Naive B cell (primary cell): ENCODE measurements around the gene ANKH. TPM values are rescaled to one million over a fixed set of nuclear protein-coding genes. Genes with fewer than 3 reads are reported as not detected.

Experiments
- ATAC-seq, 2 donors: fragments of 150-1000 bp; cut with Tn5 transposase; 2 replicates each; pipeline ENCODE4 v1.10.0; 2021; ENCODE audit warnings: low read depth in 2 of 2, mild to moderate bottlenecking in 2 of 2, moderate library complexity in 2 of 2
- DNase-seq: peaks from one replicate; pipeline ENCODE4 v3.0.0; 2022
- H3K27ac Mint-ChIP-seq, 6 donors: one replicate each; pipeline ENCODE4 v1.8.0; 2020 to 2022; ENCODE audit warnings: mild to moderate bottlenecking in 6 of 6, mixed read lengths in 6 of 6, moderate library complexity in 5 of 6, inconsistent platforms in 2 of 6
- H3K27me3 Mint-ChIP-seq, 3 donors: one replicate each; pipeline ENCODE4 v1.8.0; 2021 to 2022; ENCODE audit warnings: mixed read lengths in 3 of 3, mild to moderate bottlenecking in 1 of 3
- H3K36me3 Mint-ChIP-seq, 2 donors: one replicate each; pipeline ENCODE4 v1.8.0; 2020 to 2022; ENCODE audit warnings: mixed read lengths in 2 of 2, inconsistent platforms in 1 of 2, mild to moderate bottlenecking in 1 of 2
- H3K4me1 Mint-ChIP-seq, 3 donors: one replicate each; pipeline ENCODE4 v1.8.0; 2020 to 2022; ENCODE audit warnings: mixed read lengths in 3 of 3, inconsistent platforms in 1 of 3, mild to moderate bottlenecking in 1 of 3, moderate library complexity in 1 of 3
- H3K4me3 Mint-ChIP-seq, 8 donors: one replicate each; pipeline ENCODE4 v1.8.0; 2020 to 2022; ENCODE audit warnings: mild to moderate bottlenecking in 8 of 8, mixed read lengths in 8 of 8, moderate library complexity in 8 of 8, inconsistent platforms in 2 of 8
- H3K9me3 Mint-ChIP-seq, 7 donors: one replicate each; pipeline ENCODE4 v1.8.0; 2020 to 2022; ENCODE audit warnings: mixed read lengths in 7 of 7, mild to moderate bottlenecking in 5 of 7, inconsistent platforms in 2 of 7, moderate library complexity in 1 of 7
- polyA plus RNA-seq, 6 donors: library from polyadenylated mRNA; unstranded; fragments of 300-500 nt; fragmentation: Illumina TruSeq; gene quantifications; one replicate each; pipeline ENCODE4 v1.2.3, GENCODE V29; 2021; ENCODE audit warnings: low read depth in 6 of 6

ANKH gene
- polyA plus RNA-seq, 6 donors from 2014 or later = 7.4 to 14.7 (median 11.8) TPM

GRCh38 chr5:14777932-14778791, 93.4 kb downstream of the ANKH start:
- no peak overlapping the region for H3K4me3 Mint-ChIP-seq
- ATAC-seq = no peak
- DNase-seq = no peak
- peak overlapping the region in 4 of 6 donors; percentile 38 to 60 (median 45) for H3K27ac Mint-ChIP-seq
- H3K27me3 Mint-ChIP-seq = no peaks in the 10 kb centered on the region
- H3K9me3 Mint-ChIP-seq = no peaks in the 10 kb centered on the region
- H3K36me3 Mint-ChIP-seq = peaks cover 20 to 39% of the 10 kb centered on the region in 2 donors
- H3K4me1 Mint-ChIP-seq = peaks cover 0 to 30% (median 16%) of the 10 kb centered on the region in 3 donors

GRCh38 chr5:14777187-14777586, 94.4 kb downstream of the ANKH start:
- H3K36me3 Mint-ChIP-seq = peaks cover 19 to 39% of the 10 kb centered on the region in 2 donors
- H3K4me3 Mint-ChIP-seq = no peak overlapping the region
- no peaks in the 10 kb centered on the region for H3K27me3 Mint-ChIP-seq
- no peaks in the 10 kb centered on the region for H3K9me3 Mint-ChIP-seq
- H3K4me1 Mint-ChIP-seq = peaks cover 0 to 33% (median 14%) of the 10 kb centered on the region in 3 donors
- ATAC-seq (no peak), DNase-seq (no peak)
- H3K27ac Mint-ChIP-seq = peak overlapping the region in 1 of 6 donors; percentile 30

GRCh38 chr5:14776602-14777001, 95.0 kb downstream of the ANKH start:
- ATAC-seq (no peak), DNase-seq (no peak)
- Mint-ChIP-seq H3K4me3 (no peak overlapping the region), H3K27me3 (no peaks in the 10 kb centered on the region), H3K36me3 (peaks cover 13 to 39% of the 10 kb centered on the region in 2 donors), H3K9me3 (no peaks in the 10 kb centered on the region), H3K27ac (no peak overlapping the region), H3K4me1 (peaks cover under 1 to 33% (median 9%) of the 10 kb centered on the region in 3 donors)

- no peaks in the 10 kb centered on the region for H3K9me3 Mint-ChIP-seq
- no peaks in the 10 kb centered on the region for H3K27me3 Mint-ChIP-seq
- ATAC-seq = no peak
- H3K36me3 Mint-ChIP-seq = peaks cover 10 to 36% of the 10 kb centered on the region in 2 donors
- H3K4me3 Mint-ChIP-seq = no peak overlapping the region
- H3K4me1 Mint-ChIP-seq = peaks cover 7 to 35% (median 8%) of the 10 kb centered on the region in 3 donors
- no peak for DNase-seq
- H3K27ac Mint-ChIP-seq = no peak overlapping the region
These were observed 95.7 kb downstream of the ANKH start for GRCh38 chr5:14775857-14776256.

- H3K4me3 Mint-ChIP-seq = no peak overlapping the region
- H3K36me3 Mint-ChIP-seq = peaks cover 6 to 18% of the 10 kb centered on the region in 2 donors
- ATAC-seq (no peak), DNase-seq (no peak)
- H3K4me1 Mint-ChIP-seq = peaks cover 5 to 28% (median 9%) of the 10 kb centered on the region in 3 donors
- H3K9me3 Mint-ChIP-seq = no peaks in the 10 kb centered on the region
- H3K27ac Mint-ChIP-seq = no peak overlapping the region
- H3K27me3 Mint-ChIP-seq = no peaks in the 10 kb centered on the region
These were observed 98.0 kb downstream of the ANKH start for GRCh38 chr5:14773588-14773987.

- Mint-ChIP-seq H3K4me1 (peaks cover 0 to 21% (median 9%) of the 10 kb centered on the region in 3 donors), H3K27me3 (no peaks in the 10 kb centered on the region), H3K27ac (peak overlapping the region in 1 of 6 donors; percentile 49), H3K9me3 (no peaks in the 10 kb centered on the region), H3K4me3 (no peak overlapping the region), H3K36me3 (peaks cover 6 to 16% of the 10 kb centered on the region in 2 donors)
- no peak for ATAC-seq
- no peak for DNase-seq
These were observed 99.6 kb downstream of the ANKH start for GRCh38 chr5:14771972-14772371.

- peaks cover 0 to 18% (median 9%) of the 10 kb centered on the region in 3 donors for H3K4me1 Mint-ChIP-seq
- DNase-seq = no peak
- no peak overlapping the region for H3K4me3 Mint-ChIP-seq
- no peaks in the 10 kb centered on the region for H3K9me3 Mint-ChIP-seq
- no peak for ATAC-seq
- no peak overlapping the region for H3K27ac Mint-ChIP-seq
- H3K27me3 Mint-ChIP-seq = no peaks in the 10 kb centered on the region
- H3K36me3 Mint-ChIP-seq = peaks cover 6 to 20% of the 10 kb centered on the region in 2 donors
These were observed 100.4 kb downstream of the ANKH start for GRCh38 chr5:14771189-14771588.

- peaks cover 9 to 14% (median 10%) of the 10 kb centered on the region in 3 donors for H3K4me1 Mint-ChIP-seq
- H3K9me3 Mint-ChIP-seq = no peaks in the 10 kb centered on the region
- DNase-seq = no peak
- no peaks in the 10 kb centered on the region for H3K27me3 Mint-ChIP-seq
- peaks cover 9% of the 10 kb centered on the region in 2 donors for H3K36me3 Mint-ChIP-seq
- H3K27ac Mint-ChIP-seq = peak overlapping the region in 1 of 6 donors; percentile 44
- no peak for ATAC-seq
- H3K4me3 Mint-ChIP-seq = no peak overlapping the region
These were observed 102.8 kb downstream of the ANKH start for GRCh38 chr5:14768508-14769365.

GRCh38 chr5:14767735-14768507, 103.7 kb downstream of the ANKH start:
- ATAC-seq = no peak
- no peak overlapping the region for H3K4me3 Mint-ChIP-seq
- no peaks in the 10 kb centered on the region for H3K27me3 Mint-ChIP-seq
- H3K4me1 Mint-ChIP-seq = peaks cover 7 to 23% (median 12%) of the 10 kb centered on the region in 3 donors
- H3K27ac Mint-ChIP-seq = peak overlapping the region in 1 of 6 donors; percentile 30
- peaks cover 9% of the 10 kb centered on the region in 2 donors for H3K36me3 Mint-ChIP-seq
- DNase-seq = no peak
- H3K9me3 Mint-ChIP-seq = no peaks in the 10 kb centered on the region

GRCh38 chr5:14767053-14767452, 104.5 kb downstream of the ANKH start:
- no peak for DNase-seq
- Mint-ChIP-seq H3K27ac (peak overlapping the region in 1 of 6 donors; percentile 69), H3K9me3 (no peaks in the 10 kb centered on the region), H3K36me3 (peaks cover 9% of the 10 kb centered on the region in 2 donors), H3K4me1 (peaks cover 10 to 28% (median 17%) of the 10 kb centered on the region in 3 donors), H3K4me3 (no peak overlapping the region), H3K27me3 (no peaks in the 10 kb centered on the region)
- no peak for ATAC-seq

GRCh38 chr5:14766584-14766983, 105.0 kb downstream of the ANKH start:
- Mint-ChIP-seq H3K27ac (no peak overlapping the region), H3K4me3 (no peak overlapping the region), H3K36me3 (peaks cover 9% of the 10 kb centered on the region in 2 donors), H3K9me3 (no peaks in the 10 kb centered on the region), H3K4me1 (peaks cover 10 to 28% (median 22%) of the 10 kb centered on the region in 3 donors), H3K27me3 (no peaks in the 10 kb centered on the region)
- DNase-seq (no peak), ATAC-seq (no peak)

GRCh38 chr5:14765587-14765986, 106.0 kb downstream of the ANKH start:
- Mint-ChIP-seq H3K27ac (no peak overlapping the region), H3K9me3 (no peaks in the 10 kb centered on the region), H3K4me1 (peaks cover 14 to 24% (median 19%) of the 10 kb centered on the region in 3 donors), H3K36me3 (peaks cover 9% of the 10 kb centered on the region in 2 donors), H3K27me3 (no peaks in the 10 kb centered on the region), H3K4me3 (no peak overlapping the region)
- ATAC-seq (no peak), DNase-seq (no peak)
